Natural killer cell (primary cell): Measurements from ENCODE around the gene MEF2A. TPM values are rescaled to one million over a fixed set of nuclear protein-coding genes. Genes with fewer than 3 reads are reported as not detected.

ENCODE experiments used
- ATAC-seq, 3 donors: fragments of 150-1000 bp in 2 of 3; fragments of 200-7000 bp in 1 of 3; cut with Tn5 transposase; 1 replicate in 1 of 3; 2 replicates in 2 of 3; pipeline ENCODE4 v1.10.0; 2021; ENCODE audit warnings: mild to moderate bottlenecking in 2 of 3, moderate library complexity in 2 of 3
- DNase-seq, 2 donors: peaks; one replicate each; pipeline versions ENCODE4 v3.0.0 to v3.0.0-alpha.2; 2013 to 2021; ENCODE audit warnings: mixed read lengths in 1 of 2
- H3K27ac ChIP-seq: one replicate; pipeline ENCODE4 v1.5.1; 2013; ENCODE audit warnings: mild to moderate bottlenecking, low read length
- H3K27me3 ChIP-seq: one replicate; pipeline ENCODE4 v1.6.1; 2013; ENCODE audit warnings: low read length; ENCODE audit not compliant: control insufficient read depth, insufficient read depth
- H3K36me3 ChIP-seq: one replicate; pipeline ENCODE4 v1.6.1; 2013; ENCODE audit warnings: low read length; ENCODE audit not compliant: control insufficient read depth, insufficient read depth
- H3K4me1 ChIP-seq: one replicate; pipeline ENCODE4 v1.6.1; 2013; ENCODE audit warnings: low read length; ENCODE audit not compliant: control insufficient read depth, insufficient read depth
- H3K4me3 ChIP-seq: one replicate; pipeline ENCODE4 v1.5.1; 2013; ENCODE audit warnings: low read length
- H3K9me3 ChIP-seq: one replicate; pipeline ENCODE4 v1.6.1; 2013; ENCODE audit warnings: low read length; ENCODE audit not compliant: control insufficient read depth, insufficient read depth
- H3K27ac Mint-ChIP-seq, 2 donors: one replicate each; pipeline ENCODE4 v1.8.0; 2022; ENCODE audit warnings: mild to moderate bottlenecking in 2 of 2, mixed read lengths in 2 of 2, moderate library complexity in 1 of 2
- H3K27me3 Mint-ChIP-seq, 2 donors: one replicate each; pipeline ENCODE4 v1.8.0; 2022; ENCODE audit warnings: low read depth in 2 of 2, mixed read lengths in 2 of 2
- H3K36me3 Mint-ChIP-seq: one replicate; pipeline ENCODE4 v1.8.0; 2022; ENCODE audit warnings: mixed read lengths
- H3K4me1 Mint-ChIP-seq, 2 donors: one replicate each; pipeline ENCODE4 v1.8.0; 2022; ENCODE audit warnings: mixed read lengths in 2 of 2
- H3K4me3 Mint-ChIP-seq: one replicate; pipeline ENCODE4 v1.8.0; 2022; ENCODE audit warnings: mild to moderate bottlenecking, moderate library complexity, mixed read lengths
- H3K9me3 Mint-ChIP-seq, 2 donors: one replicate each; pipeline ENCODE4 v1.8.0; 2022; ENCODE audit warnings: mixed read lengths in 2 of 2
- CTCF ChIP-seq: fragments of 200-600 bp; IDR thresholded peaks from one replicate; pipeline ENCODE4 v1.8.0; 2022; ENCODE audit warnings: antibody characterized with exemption
- WGBS: methylation state at CpG from one replicate; pipeline ENCODE4 v1.1.7; 2013; ENCODE audit warnings: missing lambda C conversion rate; ENCODE audit not compliant: insufficient coverage; 5-methylcytosine and 5-hydroxymethylcytosine counted together
- intact Hi-C: fragments of 100-400 bp; cut with micrococcal nuclease; formaldehyde crosslinking; loops from one replicate; pipeline ENCODE4 v1.14.2; 2022
- total RNA-seq, 4 donors: library from RNA; stranded (reverse); fragments of 120-200 nt in 1 of 4; gene quantifications; one replicate each; pipeline versions ENCODE4 v1.2.3 to v1.2.4, GENCODE V29; 2013 to 2022

The MEF2A gene
- total RNA-seq, 3 donors from 2014 or later (not counting 1 experiment from before 2014, with no cell fraction given) = 31.1 to 33.9 (median 33.6) TPM

GRCh38 chr15:99719096-99719541 is 153.3 kb downstream of the MEF2A start:
- H3K27me3 Mint-ChIP-seq = no peaks in the 10 kb centered on the region
- intact Hi-C loops = no loop called here
- Histone ChIP-seq H3K27ac (no peak overlapping the region), H3K9me3 (no peaks in the 10 kb centered on the region), H3K4me3 (no peak overlapping the region), H3K27me3 (no peaks in the 10 kb centered on the region), H3K36me3 (peaks cover 1% of the 10 kb centered on the region), H3K4me1 (peaks cover 15% of the 10 kb centered on the region)
- no peak for TF ChIP-seq CTCF
- peak overlapping the region in 1 of 2 donors; percentile 37 for H3K27ac Mint-ChIP-seq
- H3K36me3 Mint-ChIP-seq = no peaks in the 10 kb centered on the region
- peaks cover 35 to 39% of the 10 kb centered on the region in 2 donors for H3K4me1 Mint-ChIP-seq
- 22% methylated on average over 3 of the region's 5 CpGs for WGBS
- H3K9me3 Mint-ChIP-seq = no peaks in the 10 kb centered on the region
- H3K4me3 Mint-ChIP-seq = no peak overlapping the region
- ATAC-seq (peak; percentile 26 to 47 (median 36)), DNase-seq (no peak)

- Histone ChIP-seq H3K9me3 (no peaks in the 10 kb centered on the region), H3K36me3 (no peaks in the 10 kb centered on the region), H3K4me3 (no peak overlapping the region), H3K27me3 (no peaks in the 10 kb centered on the region), H3K4me1 (peaks cover 15% of the 10 kb centered on the region), H3K27ac (no peak overlapping the region)
- no peaks in the 10 kb centered on the region for H3K36me3 Mint-ChIP-seq
- no peaks in the 10 kb centered on the region for H3K27me3 Mint-ChIP-seq
- no peak for TF ChIP-seq CTCF
- DNase-seq (peak in 1 of 2 donors; percentile 44), ATAC-seq (peak in 2 of 3 donors; percentile 47 to 57)
- intact Hi-C loops = no loop called here
- H3K27ac Mint-ChIP-seq = peak overlapping the region in 1 of 2 donors; percentile 37
- peaks cover 29 to 34% of the 10 kb centered on the region in 2 donors for H3K4me1 Mint-ChIP-seq
- peak overlapping the region; percentile 35 for H3K4me3 Mint-ChIP-seq
- peaks cover 0 to 4% of the 10 kb centered on the region in 2 donors for H3K9me3 Mint-ChIP-seq
- WGBS = 35% methylated on average over 7 of the region's 7 CpGs
Measured at GRCh38 chr15:99720533-99720932, 154.7 kb downstream of the MEF2A start.

GRCh38 chr15:99721104-99721778 is 155.5 kb downstream of the MEF2A start:
- peak overlapping the region in 1 of 2 donors; percentile 37 for H3K27ac Mint-ChIP-seq
- H3K4me3 Mint-ChIP-seq = peak overlapping the region; percentile 35
- H3K36me3 ChIP-seq = no peaks in the 10 kb centered on the region
- H3K27ac ChIP-seq = no peak overlapping the region
- H3K27me3 ChIP-seq = no peaks in the 10 kb centered on the region
- peaks cover 15% of the 10 kb centered on the region for H3K4me1 ChIP-seq
- peak in 1 of 2 donors; percentile 33 for DNase-seq
- intact Hi-C loops = no loop called here
- no peak for ATAC-seq
- no peaks in the 10 kb centered on the region for H3K36me3 Mint-ChIP-seq
- H3K27me3 Mint-ChIP-seq = no peaks in the 10 kb centered on the region
- H3K9me3 Mint-ChIP-seq = peaks cover 0 to 4% of the 10 kb centered on the region in 2 donors
- TF ChIP-seq CTCF = no peak
- H3K4me3 ChIP-seq = no peak overlapping the region
- WGBS = 63% methylated on average over 3 of the region's 3 CpGs
- H3K9me3 ChIP-seq = no peaks in the 10 kb centered on the region
- H3K4me1 Mint-ChIP-seq = peaks cover 26 to 30% of the 10 kb centered on the region in 2 donors
